Urothelium cell line (cell line): ENCODE results near the gene SHC3.

Source experiments
- DNase-seq: peaks from one replicate; pipeline ENCODE4 v3.0.0; 2011; ENCODE audit warnings: low spot score, mixed read lengths
- FAIRE-seq: peaks from 2 replicates; lab custom pipeline; 2011; peaks lifted over from hg19 to GRCh38; lab: Jason Lieb, UNC

The SHC3 gene

GRCh38 chr9:89187541-89187940 is 8.9 kb upstream of the SHC3 start:
- no peak for DNase-seq
- FAIRE-seq, result no peak

- FAIRE-seq, result no peak
- no peak for DNase-seq
Observed at GRCh38 chr9:89186960-89187359, 8.3 kb upstream of the SHC3 start.

- FAIRE-seq (no peak), DNase-seq (peak; percentile 50)
Observed at GRCh38 chr9:89185980-89186379, 7.4 kb upstream of the SHC3 start.

GRCh38 chr9:89183146-89183545 is 4.5 kb upstream of the SHC3 start:
- FAIRE-seq (no peak), DNase-seq (no peak)

GRCh38 chr9:89182369-89182768 is 3.8 kb upstream of the SHC3 start:
- FAIRE-seq, result no peak
- no peak for DNase-seq

- no peak for FAIRE-seq
Observed at GRCh38 chr9:89179895-89180734, 1.5 kb upstream of the SHC3 start.

GRCh38 chr9:89179540-89179894 is 899 bp upstream of the SHC3 start:
- FAIRE-seq, result no peak
- DNase-seq, result peak; percentile 17

More at GRCh38 chr9:89179895-89180734, 1.5 kb upstream of the SHC3 start:
- peak; percentile 95 for DNase-seq

- FAIRE-seq, result no peak
- DNase-seq, result no peak
Observed at GRCh38 chr9:89178830-89179539, 367 bp upstream of the SHC3 start.

GRCh38 chr9:89177012-89177943 is 1.3 kb downstream of the SHC3 start:
- FAIRE-seq (no peak), DNase-seq (no peak)

- no peak for FAIRE-seq
- DNase-seq, result no peak
Observed at GRCh38 chr9:89175828-89176261, 2.8 kb downstream of the SHC3 start.

GRCh38 chr9:89174291-89174690 is 4.3 kb downstream of the SHC3 start:
- DNase-seq, result no peak
- FAIRE-seq, result no peak

GRCh38 chr9:89173072-89173471 is 5.5 kb downstream of the SHC3 start:
- no peak for DNase-seq
- no peak for FAIRE-seq

GRCh38 chr9:89172398-89172797 is 6.2 kb downstream of the SHC3 start:
- FAIRE-seq (peak; percentile 55), DNase-seq (no peak)

- no peak for FAIRE-seq
- no peak for DNase-seq
Observed at GRCh38 chr9:89171693-89172092, 6.9 kb downstream of the SHC3 start.

- FAIRE-seq (no peak), DNase-seq (no peak)
Observed at GRCh38 chr9:89171231-89171630, 7.4 kb downstream of the SHC3 start.

GRCh38 chr9:89168901-89169813 is 9.5 kb downstream of the SHC3 start:
- FAIRE-seq (no peak), DNase-seq (no peak)

- DNase-seq (no peak), FAIRE-seq (no peak)
Observed at GRCh38 chr9:89167788-89168187, 10.8 kb downstream of the SHC3 start.

GRCh38 chr9:89166852-89167251 is 11.8 kb downstream of the SHC3 start:
- FAIRE-seq (no peak), DNase-seq (no peak)

- FAIRE-seq, result no peak
- DNase-seq, result no peak
Observed at GRCh38 chr9:89165880-89166279, 12.7 kb downstream of the SHC3 start.

- FAIRE-seq (no peak), DNase-seq (no peak)
Observed at GRCh38 chr9:89165341-89165740, 13.3 kb downstream of the SHC3 start.
